OCI-LY1 (cell line): ENCODE measurements around the gene RBKS.

ENCODE experiments used
- EZH2 ChIP-seq: fragments of 200-600 bp; sonication (generic), shearing (Covaris generic); IDR thresholded peaks from 2 replicates; pipeline ENCODE4 v1.8.0; 2017; ENCODE audit warnings: borderline replicate concordance, mixed run types, mild to moderate bottlenecking, antibody characterized with exemption, low read length, moderate library complexity, mixed read lengths
- TF ChIP-seq, protein P1 (sequence below): fragments of 200-600 bp; sonication (generic), shearing (Covaris generic); IDR thresholded peaks from 2 replicates; pipeline ENCODE4 v1.5.1; 2017; ENCODE audit warnings: mild to moderate bottlenecking, antibody characterized with exemption, low read length, moderate library complexity, mixed read lengths

DNA sequence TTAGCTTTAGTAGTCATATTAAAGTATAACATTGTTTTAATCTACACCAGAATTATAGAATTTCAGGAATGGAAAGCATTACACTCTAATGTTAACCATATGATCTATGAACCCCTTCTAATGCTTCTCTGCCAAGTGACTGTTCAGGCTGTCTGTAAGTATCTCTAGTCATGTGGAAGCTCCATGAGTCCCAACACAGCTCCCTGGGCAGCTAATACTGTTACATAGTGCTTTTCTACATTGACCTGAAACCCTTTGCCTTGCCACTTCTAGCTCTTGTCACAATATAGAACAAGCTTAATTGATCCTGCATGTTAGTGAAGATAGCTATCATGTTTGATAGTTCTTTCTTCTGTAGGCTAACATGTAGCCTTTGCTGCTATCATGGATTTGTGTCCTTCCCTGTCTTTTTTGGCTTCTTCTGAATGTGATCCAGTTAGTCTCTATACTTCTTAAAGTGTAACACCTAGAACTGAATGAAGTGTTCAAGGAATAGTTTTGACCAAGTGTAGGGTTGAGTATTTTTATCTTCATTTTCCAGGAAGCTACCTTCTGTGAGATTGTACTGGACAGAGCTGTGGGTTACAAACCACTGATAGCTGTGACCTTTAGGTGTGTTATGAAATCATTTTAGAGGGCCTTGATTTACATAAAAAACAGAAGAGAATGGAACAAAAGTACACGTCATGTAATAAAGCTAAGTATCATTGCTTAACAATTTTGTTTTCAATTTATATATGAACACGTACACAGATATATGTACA is 24.0 kb upstream of the RBKS start:
- TF ChIP-seq, protein P1, sequence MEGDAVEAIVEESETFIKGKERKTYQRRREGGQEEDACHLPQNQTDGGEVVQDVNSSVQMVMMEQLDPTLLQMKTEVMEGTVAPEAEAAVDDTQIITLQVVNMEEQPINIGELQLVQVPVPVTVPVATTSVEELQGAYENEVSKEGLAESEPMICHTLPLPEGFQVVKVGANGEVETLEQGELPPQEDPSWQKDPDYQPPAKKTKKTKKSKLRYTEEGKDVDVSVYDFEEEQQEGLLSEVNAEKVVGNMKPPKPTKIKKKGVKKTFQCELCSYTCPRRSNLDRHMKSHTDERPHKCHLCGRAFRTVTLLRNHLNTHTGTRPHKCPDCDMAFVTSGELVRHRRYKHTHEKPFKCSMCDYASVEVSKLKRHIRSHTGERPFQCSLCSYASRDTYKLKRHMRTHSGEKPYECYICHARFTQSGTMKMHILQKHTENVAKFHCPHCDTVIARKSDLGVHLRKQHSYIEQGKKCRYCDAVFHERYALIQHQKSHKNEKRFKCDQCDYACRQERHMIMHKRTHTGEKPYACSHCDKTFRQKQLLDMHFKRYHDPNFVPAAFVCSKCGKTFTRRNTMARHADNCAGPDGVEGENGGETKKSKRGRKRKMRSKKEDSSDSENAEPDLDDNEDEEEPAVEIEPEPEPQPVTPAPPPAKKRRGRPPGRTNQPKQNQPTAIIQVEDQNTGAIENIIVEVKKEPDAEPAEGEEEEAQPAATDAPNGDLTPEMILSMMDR, result no peak
- no peak for TF ChIP-seq EZH2
